Thyroid gland (tissue), 4 donors: ENCODE results near the gene COL27A1. TPM values are rescaled to one million over a fixed set of nuclear protein-coding genes. Genes with fewer than 3 reads are reported as not detected.

ENCODE experiments used
- DNase-seq, 2 donors: peaks; one replicate each; pipeline ENCODE4 v3.0.0-alpha.2; 2019
- H3K27ac ChIP-seq, 3 donors: fragments of 200-600 bp; sonication (generic); 1 replicate in 2 of 3; 2 replicates in 1 of 3; pipeline ENCODE4 v1.5.1; 2016 to 2019; ENCODE audit warnings: mild to moderate bottlenecking in 1 of 3, moderate library complexity in 1 of 3
- H3K27me3 ChIP-seq: fragments of 200-600 bp; sonication (generic); one replicate; pipeline ENCODE4 v1.5.1; 2019
- H3K36me3 ChIP-seq, 2 donors: fragments of 200-600 bp; sonication (generic); one replicate each; pipeline ENCODE4 v1.5.1; 2016 to 2019
- H3K4me1 ChIP-seq, 2 donors: fragments of 200-600 bp; sonication (generic); one replicate each; pipeline ENCODE4 v1.5.1; 2017 to 2019
- H3K4me3 ChIP-seq, 3 donors: fragments of 200-600 bp; sonication (generic); replicated peaks in 1 of 3; 1 replicate in 2 of 3; 2 replicates in 1 of 3; pipeline ENCODE4 v1.5.1; 2016; ENCODE audit warnings: mild to moderate bottlenecking in 1 of 3
- H3K9me3 ChIP-seq: fragments of 200-600 bp; sonication (generic); one replicate; pipeline ENCODE4 v1.5.1; 2017
- CTCF ChIP-seq, 6 experiments: fragments of 200-600 bp in 3 of 6; fragments of 450-650 bp in 3 of 6; sonication (generic) in 3 of 6; IDR thresholded peaks; one replicate each; pipeline ENCODE4 v1.5.1; 2016 to 2019; ENCODE audit warnings: antibody characterized with exemption in 6 of 6, mild to moderate bottlenecking in 2 of 6, inconsistent platforms in 1 of 6, moderate library complexity in 1 of 6
- POLR2A ChIP-seq, 2 donors: fragments of 450-650 bp; IDR thresholded peaks; one replicate each; pipeline ENCODE4 v1.6.1; 2017; ENCODE audit warnings: antibody characterized with exemption in 2 of 2, mild to moderate bottlenecking in 2 of 2, moderate library complexity in 1 of 2
- WGBS, 2 donors: methylation state at CpG; one replicate each; pipeline ENCODE4 v1.1.5; 2017; 5-methylcytosine and 5-hydroxymethylcytosine counted together
- intact Hi-C: fragments of 100-400 bp; cut with DNase I; formaldehyde crosslinking; loops from one replicate; pipeline ENCODE4 v1.15.1; 2023
- total RNA-seq, 4 donors: library from RNA; depleted of rRNA; stranded (reverse); fragments of >200 nt; gene quantifications; one replicate each; pipeline ENCODE4 v1.2.3, GENCODE V29; 2016

The COL27A1 gene
- total RNA-seq, 4 donors from 2014 or later, result 6.7 to 32.5 (median 10.6) TPM

DNA sequence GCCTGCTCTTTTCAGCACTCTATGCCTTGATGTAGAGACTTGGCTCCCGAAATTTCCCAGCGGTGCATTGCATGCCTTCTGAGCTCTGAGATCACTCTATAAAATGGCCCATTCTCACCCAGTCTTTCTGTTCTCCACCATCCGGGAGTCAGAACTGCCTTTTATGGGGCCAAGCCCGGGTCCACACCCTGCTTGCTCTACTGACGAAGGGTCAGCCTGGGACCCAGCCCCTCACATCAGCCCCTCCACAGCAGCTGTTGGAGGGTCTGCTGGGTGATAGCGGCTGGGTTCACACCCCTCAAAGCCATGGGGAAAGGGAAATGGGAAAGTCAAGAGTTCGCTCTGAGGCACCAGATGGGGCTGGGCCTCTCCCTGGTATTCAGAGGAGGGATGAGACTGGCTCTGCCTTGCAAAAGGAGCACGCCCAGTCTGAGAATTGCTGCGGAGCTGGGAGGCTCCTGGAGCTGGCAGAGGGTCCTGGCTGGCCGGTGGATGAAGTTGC lies 101.5 kb downstream of the COL27A1 start:
- no peaks in the 10 kb centered on the region for H3K36me3 ChIP-seq
- H3K27me3 ChIP-seq, result no peaks in the 10 kb centered on the region
- H3K9me3 ChIP-seq, result no peaks in the 10 kb centered on the region
- 79 to 87% methylated on average over 10 of the region's 10 CpGs for WGBS, 2 donors
- H3K4me3 ChIP-seq, result no peak overlapping the region
- intact Hi-C loops, result no loop called here
- no peak overlapping the region for H3K27ac ChIP-seq
- no peaks in the 10 kb centered on the region for H3K4me1 ChIP-seq
- no peak for TF ChIP-seq CTCF (IDR thresholded peaks at IDR 0.05)
- TF ChIP-seq POLR2A (IDR thresholded peaks at IDR 0.05), result no peak
- no peak for DNase-seq

- intact Hi-C loops, result no loop called here
- H3K27ac ChIP-seq, result no peak overlapping the region
- 81 to 84% methylated on average over 10 of the region's 10 CpGs for WGBS, 2 donors
These were observed 102.9 kb downstream of the COL27A1 start for GRCh38 chr9:114258218-114258617.

DNA sequence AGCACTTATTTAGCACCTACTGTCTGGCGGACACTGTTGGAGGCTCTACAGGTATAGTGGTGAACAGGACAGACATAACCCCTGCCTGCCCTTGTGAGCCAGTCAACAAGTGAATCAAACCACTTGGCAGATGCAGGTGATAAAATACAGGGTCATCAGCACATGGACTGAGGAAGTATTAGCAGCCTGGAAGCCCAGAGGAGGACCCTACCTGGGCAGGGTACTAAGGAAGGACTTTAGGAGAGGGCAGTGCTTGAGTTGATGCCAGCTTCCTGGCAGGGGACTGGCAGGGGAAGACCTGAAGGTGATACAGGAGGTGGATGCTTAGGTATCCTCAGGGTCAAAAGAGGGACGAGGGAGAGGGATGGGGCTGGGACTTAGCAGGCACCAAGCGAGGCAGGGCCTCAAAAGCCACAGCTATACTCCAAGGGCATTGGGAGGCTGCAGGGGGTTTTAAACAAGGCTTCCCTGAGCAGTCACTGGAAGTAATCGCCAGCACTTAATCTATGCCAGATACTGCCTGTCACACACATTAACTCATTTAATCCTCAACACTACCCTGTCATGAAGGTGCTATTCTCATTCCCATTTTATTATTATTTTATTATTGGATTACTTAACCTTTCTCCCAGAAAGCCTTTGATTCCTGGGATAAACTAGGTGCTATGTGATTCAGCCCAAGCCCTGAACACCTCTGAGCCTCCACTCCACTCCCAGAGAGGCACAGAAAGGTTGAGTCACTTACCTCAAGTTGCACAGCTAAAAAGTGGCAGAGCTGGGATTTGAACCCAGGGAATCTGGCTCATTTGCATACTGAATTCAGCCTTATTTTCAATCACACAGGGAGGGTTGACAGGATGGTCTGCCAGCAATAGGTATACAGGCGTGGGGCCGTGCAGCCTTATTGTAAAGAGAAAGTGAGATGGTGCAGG lies 103.8 kb downstream of the COL27A1 start:
- no peak for TF ChIP-seq POLR2A (IDR thresholded peaks at IDR 0.05)
- no peak for TF ChIP-seq CTCF (IDR thresholded peaks at IDR 0.05)

More at GRCh38 chr9:114258218-114258617, 102.9 kb downstream of the COL27A1 start:
- no peaks in the 10 kb centered on the region for H3K9me3 ChIP-seq
- H3K36me3 ChIP-seq, result no peaks in the 10 kb centered on the region
- no peaks in the 10 kb centered on the region for H3K27me3 ChIP-seq
- TF ChIP-seq POLR2A (IDR thresholded peaks at IDR 0.05) (no peak), CTCF (IDR thresholded peaks at IDR 0.05) (no peak)
- DNase-seq, result no peak
- no peak overlapping the region for H3K4me3 ChIP-seq
- H3K4me1 ChIP-seq, result no peaks in the 10 kb centered on the region

GRCh38 chr9:114259798-114260523 lies 104.6 kb downstream of the COL27A1 start:
- DNase-seq, result no peak
- H3K9me3 ChIP-seq, result no peaks in the 10 kb centered on the region
- no peak for TF ChIP-seq POLR2A (IDR thresholded peaks at IDR 0.05)
- TF ChIP-seq CTCF (IDR thresholded peaks at IDR 0.05), result no peak
- 66 to 74% methylated on average over 12 to 15 of the region's 15 CpGs for WGBS, 2 donors
- no peak overlapping the region for H3K27ac ChIP-seq
- no peaks in the 10 kb centered on the region for H3K4me1 ChIP-seq
- no peaks in the 10 kb centered on the region for H3K36me3 ChIP-seq
- H3K4me3 ChIP-seq, result no peak overlapping the region
- no peaks in the 10 kb centered on the region for H3K27me3 ChIP-seq
- intact Hi-C loops, result no loop called here

More for the DNA sequence above, 103.8 kb downstream of the COL27A1 start:
- DNase-seq, result no peak
- no peaks in the 10 kb centered on the region for H3K4me1 ChIP-seq
- H3K27me3 ChIP-seq, result no peaks in the 10 kb centered on the region
- intact Hi-C loops, result no loop called here
- no peak overlapping the region for H3K4me3 ChIP-seq
- 91% methylated on average over 6 of the region's 6 CpGs for WGBS, 2 donors
- no peaks in the 10 kb centered on the region for H3K9me3 ChIP-seq
- no peaks in the 10 kb centered on the region for H3K36me3 ChIP-seq
- H3K27ac ChIP-seq, result no peak overlapping the region
